GM12874 (cell line): ENCODE data around the gene GPC5.

Experiments used
- TF ChIP-seq, protein P1 (sequence below): IDR thresholded peaks from 2 replicates; pipeline ENCODE4 v1.5.1; 2011; ENCODE audit warnings: low read depth, mild to moderate bottlenecking, control low read depth, low read length, moderate library complexity; ENCODE audit not compliant: insufficient read depth

GPC5 gene

GRCh38 chr13:92500192-92500591 lies 1101.8 kb downstream of the GPC5 start:
- TF ChIP-seq, protein P1, sequence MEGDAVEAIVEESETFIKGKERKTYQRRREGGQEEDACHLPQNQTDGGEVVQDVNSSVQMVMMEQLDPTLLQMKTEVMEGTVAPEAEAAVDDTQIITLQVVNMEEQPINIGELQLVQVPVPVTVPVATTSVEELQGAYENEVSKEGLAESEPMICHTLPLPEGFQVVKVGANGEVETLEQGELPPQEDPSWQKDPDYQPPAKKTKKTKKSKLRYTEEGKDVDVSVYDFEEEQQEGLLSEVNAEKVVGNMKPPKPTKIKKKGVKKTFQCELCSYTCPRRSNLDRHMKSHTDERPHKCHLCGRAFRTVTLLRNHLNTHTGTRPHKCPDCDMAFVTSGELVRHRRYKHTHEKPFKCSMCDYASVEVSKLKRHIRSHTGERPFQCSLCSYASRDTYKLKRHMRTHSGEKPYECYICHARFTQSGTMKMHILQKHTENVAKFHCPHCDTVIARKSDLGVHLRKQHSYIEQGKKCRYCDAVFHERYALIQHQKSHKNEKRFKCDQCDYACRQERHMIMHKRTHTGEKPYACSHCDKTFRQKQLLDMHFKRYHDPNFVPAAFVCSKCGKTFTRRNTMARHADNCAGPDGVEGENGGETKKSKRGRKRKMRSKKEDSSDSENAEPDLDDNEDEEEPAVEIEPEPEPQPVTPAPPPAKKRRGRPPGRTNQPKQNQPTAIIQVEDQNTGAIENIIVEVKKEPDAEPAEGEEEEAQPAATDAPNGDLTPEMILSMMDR = no peak

DNA sequence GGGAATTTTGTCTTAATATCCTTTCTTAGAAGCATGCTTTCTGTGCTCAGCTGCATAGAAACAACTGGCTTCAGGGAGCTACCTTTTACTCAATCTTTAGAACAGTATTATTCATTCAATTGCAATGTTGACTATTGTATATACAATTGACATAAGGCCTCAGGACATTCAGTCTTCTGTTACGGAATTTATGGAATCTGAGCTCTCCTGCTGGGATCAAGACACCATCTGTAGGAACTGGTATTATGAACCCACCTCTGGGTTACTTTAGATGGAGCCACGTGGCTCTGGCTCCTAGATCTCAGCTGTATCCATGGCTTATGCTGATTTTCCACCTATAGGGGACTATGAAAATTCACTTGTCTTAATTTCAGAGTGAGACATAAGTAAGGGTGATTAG lies 1112.0 kb downstream of the GPC5 start:
- TF ChIP-seq, protein P1 = no peak

DNA sequence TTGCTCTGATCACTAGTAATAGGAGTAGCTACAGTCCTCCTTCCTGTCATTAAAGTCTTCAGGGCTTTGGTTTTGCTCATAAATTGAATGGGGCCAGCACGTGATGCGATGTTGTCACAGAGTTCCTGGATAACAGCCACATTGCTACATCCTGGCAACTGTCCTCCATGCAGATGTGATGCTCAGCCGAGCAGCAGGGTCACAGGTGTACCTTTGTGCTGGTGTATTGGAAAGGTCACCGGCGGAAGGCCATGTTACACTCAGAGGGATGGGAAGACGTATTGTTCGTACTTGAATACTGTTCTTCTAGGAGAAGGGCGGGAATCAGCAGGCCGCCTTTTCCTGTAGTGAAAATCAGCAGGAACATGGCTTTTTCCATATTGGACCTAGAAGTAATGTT lies 1114.4 kb downstream of the GPC5 start:
- TF ChIP-seq, protein P1 = no peak

- TF ChIP-seq, protein P1 = no peak
Observed at GRCh38 chr13:92513672-92514071, 1115.3 kb downstream of the GPC5 start.

DNA sequence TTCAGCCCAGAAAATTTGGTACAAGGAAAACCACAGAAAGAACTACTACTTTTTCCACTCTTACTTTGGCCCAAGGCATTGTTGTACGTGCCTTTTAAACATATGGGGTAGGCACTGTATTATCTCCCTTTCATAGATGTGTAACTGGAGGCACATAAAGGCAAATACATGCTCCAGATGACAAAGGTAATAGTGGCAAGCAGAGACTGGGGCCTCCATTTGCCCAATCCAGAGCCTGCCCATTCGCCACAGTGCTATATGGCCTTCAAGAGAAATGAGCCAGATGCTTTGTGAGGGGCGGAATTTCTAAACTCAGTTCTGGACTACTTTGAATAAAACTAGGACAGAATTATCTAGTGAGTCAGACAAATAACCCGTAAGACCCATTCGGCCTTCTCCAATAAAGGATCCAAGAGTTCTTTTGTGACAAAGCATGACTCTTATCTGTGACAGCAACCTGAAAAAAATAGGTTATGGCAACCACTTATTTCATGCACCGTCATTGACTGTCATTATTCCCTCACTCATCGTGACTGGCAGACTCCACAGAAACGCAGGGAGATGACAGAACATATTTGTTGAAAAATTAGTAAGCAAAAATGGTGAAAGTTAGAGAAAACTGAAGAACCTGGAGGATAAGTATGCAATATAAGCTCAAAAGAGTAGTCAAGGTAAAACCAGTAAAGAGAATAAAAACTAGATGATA lies 1116.2 kb downstream of the GPC5 start:
- TF ChIP-seq, protein P1 = no peak

DNA sequence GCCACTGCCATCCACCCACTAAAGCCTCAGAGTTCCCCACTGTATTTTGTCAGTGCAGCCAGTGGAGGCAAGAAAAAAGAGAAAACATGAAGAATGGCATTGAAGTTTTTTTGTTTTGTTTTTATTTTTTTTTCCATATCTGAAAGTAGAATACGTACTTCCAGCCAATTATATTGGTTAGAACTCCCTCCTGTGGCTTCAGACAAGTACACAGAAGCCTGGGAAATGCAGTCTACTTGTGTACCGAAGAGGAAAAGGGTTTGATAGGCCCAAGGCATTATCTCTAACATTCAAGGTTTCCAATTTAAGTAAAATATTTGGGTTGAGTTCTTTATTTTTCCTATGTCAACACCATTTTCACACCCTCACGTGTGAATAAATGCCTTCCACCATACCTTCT lies 1131.9 kb downstream of the GPC5 start:
- TF ChIP-seq, protein P1 = no peak

DNA sequence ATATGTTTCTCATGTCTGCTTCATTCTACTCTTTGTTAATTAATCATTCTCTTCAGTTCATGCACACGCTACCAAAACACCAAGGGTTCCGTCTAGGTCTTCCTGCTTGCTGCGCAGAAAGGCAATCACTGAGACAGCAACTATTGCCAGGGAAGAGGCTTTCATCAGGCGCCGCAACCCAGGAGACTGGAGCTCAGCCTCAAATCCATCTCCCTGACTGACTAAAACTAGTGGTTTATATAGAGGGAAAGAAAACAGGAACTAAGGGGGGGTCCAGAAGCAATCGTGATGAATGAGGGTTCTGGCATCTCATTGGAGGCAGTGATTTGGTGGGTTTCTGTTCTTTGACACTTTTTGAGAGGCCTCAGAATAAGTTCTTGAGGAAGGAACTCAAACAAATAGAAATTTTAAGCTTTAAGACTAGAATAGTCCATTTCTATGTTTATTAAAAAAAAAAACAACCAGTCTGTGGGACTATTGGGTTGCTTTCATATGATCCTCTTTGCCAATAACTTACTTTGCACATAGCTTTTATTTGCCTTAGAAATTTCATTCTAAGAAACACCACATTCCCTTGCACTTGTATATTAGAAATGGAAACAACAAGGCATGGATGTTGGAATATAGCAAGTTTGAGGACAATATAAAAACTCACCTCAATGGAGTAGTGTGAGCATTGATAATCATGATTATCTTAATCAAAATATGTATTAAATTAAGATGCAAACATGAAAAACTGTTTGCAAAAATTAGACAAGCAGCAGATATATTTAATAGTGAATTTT lies 1137.0 kb downstream of the GPC5 start:
- TF ChIP-seq, protein P1 = no peak
